ENCODE measurements around the gene SPPL2B. TPM values are rescaled to one million over a fixed set of nuclear protein-coding genes. Genes with fewer than 3 reads are reported as not detected.

The SPPL2B gene
- total RNA-seq, 1 experiment from 2014 or later, result 76.0 TPM

DNA sequence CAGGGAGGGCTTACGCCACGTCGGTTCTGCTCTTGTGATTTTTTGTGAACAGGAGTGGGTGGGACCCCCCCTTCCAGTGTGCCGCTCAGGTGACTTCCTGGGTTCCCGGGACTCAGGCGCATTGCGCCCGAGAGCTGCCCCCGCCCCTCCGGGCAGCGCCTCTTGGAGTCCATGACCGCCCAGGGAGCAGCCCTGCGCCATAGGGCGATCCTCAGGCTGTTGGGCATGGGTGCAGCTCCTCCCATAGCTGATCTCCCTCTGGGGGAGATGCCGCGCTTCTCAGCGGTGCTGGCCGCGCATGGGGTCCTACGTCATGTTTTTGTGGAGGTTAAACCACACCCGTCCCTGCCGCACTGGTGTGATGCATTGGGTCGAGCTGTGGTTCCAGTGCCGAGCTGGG, 23.6 kb downstream of the SPPL2B start:
- ChIA-PET POLR2A (no interaction called here), CTCF (no interaction called here)
- H3K36me3 ChIP-seq (ENCODE audit: control insufficient read depth, insufficient read depth, low read length), result no peaks in the 10 kb centered on the region
- H3K27me3 ChIP-seq (ENCODE audit: control insufficient read depth, insufficient read depth, low read length), result no peaks in the 10 kb centered on the region
- intact Hi-C loops (cut with micrococcal nuclease; ENCODE audit: unreplicated experiment) (no loop called here), in situ Hi-C loops (cut with HindIII; ENCODE audit: low pct_unique_long_range_greater_than_20kb, low sequenced_read_pairs) (no loop called here)
- no peak overlapping the region for H3K27ac ChIP-seq (ENCODE audit: low read length)
- no peak for ATAC-seq
- TF ChIP-seq, protein P1, sequence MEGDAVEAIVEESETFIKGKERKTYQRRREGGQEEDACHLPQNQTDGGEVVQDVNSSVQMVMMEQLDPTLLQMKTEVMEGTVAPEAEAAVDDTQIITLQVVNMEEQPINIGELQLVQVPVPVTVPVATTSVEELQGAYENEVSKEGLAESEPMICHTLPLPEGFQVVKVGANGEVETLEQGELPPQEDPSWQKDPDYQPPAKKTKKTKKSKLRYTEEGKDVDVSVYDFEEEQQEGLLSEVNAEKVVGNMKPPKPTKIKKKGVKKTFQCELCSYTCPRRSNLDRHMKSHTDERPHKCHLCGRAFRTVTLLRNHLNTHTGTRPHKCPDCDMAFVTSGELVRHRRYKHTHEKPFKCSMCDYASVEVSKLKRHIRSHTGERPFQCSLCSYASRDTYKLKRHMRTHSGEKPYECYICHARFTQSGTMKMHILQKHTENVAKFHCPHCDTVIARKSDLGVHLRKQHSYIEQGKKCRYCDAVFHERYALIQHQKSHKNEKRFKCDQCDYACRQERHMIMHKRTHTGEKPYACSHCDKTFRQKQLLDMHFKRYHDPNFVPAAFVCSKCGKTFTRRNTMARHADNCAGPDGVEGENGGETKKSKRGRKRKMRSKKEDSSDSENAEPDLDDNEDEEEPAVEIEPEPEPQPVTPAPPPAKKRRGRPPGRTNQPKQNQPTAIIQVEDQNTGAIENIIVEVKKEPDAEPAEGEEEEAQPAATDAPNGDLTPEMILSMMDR (IDR thresholded peaks at IDR 0.05), result no peak
- no peak for TF ChIP-seq POLR2AphosphoS5 (IDR thresholded peaks at IDR 0.05; ENCODE audit: low read depth, low read length)
- TF ChIP-seq, protein P2, sequence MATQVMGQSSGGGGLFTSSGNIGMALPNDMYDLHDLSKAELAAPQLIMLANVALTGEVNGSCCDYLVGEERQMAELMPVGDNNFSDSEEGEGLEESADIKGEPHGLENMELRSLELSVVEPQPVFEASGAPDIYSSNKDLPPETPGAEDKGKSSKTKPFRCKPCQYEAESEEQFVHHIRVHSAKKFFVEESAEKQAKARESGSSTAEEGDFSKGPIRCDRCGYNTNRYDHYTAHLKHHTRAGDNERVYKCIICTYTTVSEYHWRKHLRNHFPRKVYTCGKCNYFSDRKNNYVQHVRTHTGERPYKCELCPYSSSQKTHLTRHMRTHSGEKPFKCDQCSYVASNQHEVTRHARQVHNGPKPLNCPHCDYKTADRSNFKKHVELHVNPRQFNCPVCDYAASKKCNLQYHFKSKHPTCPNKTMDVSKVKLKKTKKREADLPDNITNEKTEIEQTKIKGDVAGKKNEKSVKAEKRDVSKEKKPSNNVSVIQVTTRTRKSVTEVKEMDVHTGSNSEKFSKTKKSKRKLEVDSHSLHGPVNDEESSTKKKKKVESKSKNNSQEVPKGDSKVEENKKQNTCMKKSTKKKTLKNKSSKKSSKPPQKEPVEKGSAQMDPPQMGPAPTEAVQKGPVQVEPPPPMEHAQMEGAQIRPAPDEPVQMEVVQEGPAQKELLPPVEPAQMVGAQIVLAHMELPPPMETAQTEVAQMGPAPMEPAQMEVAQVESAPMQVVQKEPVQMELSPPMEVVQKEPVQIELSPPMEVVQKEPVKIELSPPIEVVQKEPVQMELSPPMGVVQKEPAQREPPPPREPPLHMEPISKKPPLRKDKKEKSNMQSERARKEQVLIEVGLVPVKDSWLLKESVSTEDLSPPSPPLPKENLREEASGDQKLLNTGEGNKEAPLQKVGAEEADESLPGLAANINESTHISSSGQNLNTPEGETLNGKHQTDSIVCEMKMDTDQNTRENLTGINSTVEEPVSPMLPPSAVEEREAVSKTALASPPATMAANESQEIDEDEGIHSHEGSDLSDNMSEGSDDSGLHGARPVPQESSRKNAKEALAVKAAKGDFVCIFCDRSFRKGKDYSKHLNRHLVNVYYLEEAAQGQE (IDR thresholded peaks at IDR 0.05; ENCODE audit: insufficient read depth in 1 of 2, low read depth in 2 of 2, low read length in 1 of 2), result no peak
- no peak for TF ChIP-seq SIN3A (IDR thresholded peaks at IDR 0.05; ENCODE audit: borderline replicate concordance, insufficient read depth, low read depth, low read length)
- TF ChIP-seq TCF7L2 (IDR thresholded peaks at IDR 0.05; ENCODE audit: low read depth, low read length), result no peak
- no peak overlapping the region for H3K4me3 ChIP-seq (ENCODE audit: low read depth in 2 of 2, low read length in 2 of 2)
- no TSS peak for BruUV-seq (replicated peaks)
- H3K4me1 ChIP-seq (ENCODE audit: control insufficient read depth, insufficient read depth, low read length), result no peaks in the 10 kb centered on the region
- no peak for DNase-seq (ENCODE audit: low read depth, low spot score)
- no peaks in the 10 kb centered on the region for H3K9me3 ChIP-seq (ENCODE audit: control insufficient read depth, insufficient read depth, low read depth, low read length)

DNA sequence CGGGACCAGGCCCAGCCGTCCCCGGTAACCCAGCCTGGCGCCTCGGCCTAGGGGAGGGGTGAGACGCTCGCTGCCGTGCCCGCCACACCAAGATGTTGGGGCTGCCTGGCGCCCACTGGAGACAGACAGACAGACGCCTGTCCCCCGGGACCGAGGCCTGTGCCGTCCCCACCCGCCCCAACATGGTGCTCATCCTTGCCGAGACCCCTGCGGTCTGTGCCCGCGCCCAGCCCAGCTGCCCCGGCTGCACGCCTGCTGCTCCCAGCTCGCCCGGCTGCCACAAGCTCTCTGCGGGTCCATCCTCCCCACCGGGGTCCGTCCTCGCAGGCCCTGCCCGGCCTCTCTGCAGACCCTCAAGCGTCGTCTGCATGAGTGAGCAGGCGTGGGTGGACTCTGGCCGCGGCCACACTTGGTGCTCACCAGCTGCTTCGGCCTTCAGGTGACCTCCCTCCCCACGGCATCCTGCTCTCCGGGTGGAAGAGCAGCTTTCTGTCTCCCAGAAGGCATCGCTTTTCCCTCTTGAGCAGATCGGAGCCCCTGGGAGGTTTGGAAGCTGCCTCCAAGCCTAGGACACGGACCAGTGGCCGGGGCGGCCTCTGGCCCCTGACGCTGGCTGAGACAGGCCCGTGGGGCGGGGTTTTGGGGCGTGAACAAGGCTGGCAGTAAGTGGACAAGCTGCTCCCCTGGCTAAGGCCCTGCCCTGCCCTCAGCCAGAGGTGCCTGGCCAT, 24.8 kb downstream of the SPPL2B start:
- DNase-seq (ENCODE audit: low read depth, low spot score), result no peak
- Histone ChIP-seq H3K36me3 (ENCODE audit: control insufficient read depth, insufficient read depth, low read length) (no peaks in the 10 kb centered on the region), H3K9me3 (ENCODE audit: control insufficient read depth, insufficient read depth, low read depth, low read length) (no peaks in the 10 kb centered on the region), H3K4me3 (ENCODE audit: low read depth in 2 of 2, low read length in 2 of 2) (no peak overlapping the region), H3K4me1 (ENCODE audit: control insufficient read depth, insufficient read depth, low read length) (no peaks in the 10 kb centered on the region), H3K27me3 (ENCODE audit: control insufficient read depth, insufficient read depth, low read length) (no peaks in the 10 kb centered on the region), H3K27ac (ENCODE audit: low read length) (no peak overlapping the region)
- TF ChIP-seq, protein P1 (IDR thresholded peaks at IDR 0.05), result no peak
- TF ChIP-seq TCF7L2 (IDR thresholded peaks at IDR 0.05; ENCODE audit: low read depth, low read length) (no peak), POLR2AphosphoS5 (IDR thresholded peaks at IDR 0.05; ENCODE audit: low read depth, low read length) (no peak)
- TF ChIP-seq, protein P2 (IDR thresholded peaks at IDR 0.05; ENCODE audit: insufficient read depth in 1 of 2, low read depth in 2 of 2, low read length in 1 of 2), result no peak
- CTCF ChIA-PET, result no interaction called here
- POLR2A ChIA-PET, result no interaction called here
- no TSS peak for BruUV-seq (replicated peaks)
- in situ Hi-C loops (cut with HindIII; ENCODE audit: low pct_unique_long_range_greater_than_20kb, low sequenced_read_pairs), result no loop called here
- intact Hi-C loops (cut with micrococcal nuclease; ENCODE audit: unreplicated experiment), result no loop called here
- ATAC-seq, result no peak

Measured in Panc1 (cell line).